AG10803 (cell line): Measurements from ENCODE around the gene EZR.

Source experiments
- DNase-seq: peaks from one replicate; pipeline ENCODE4 v3.0.0; 2010; ENCODE audit warnings: low read depth
- H3K4me3 ChIP-seq: 2 replicates; pipeline ENCODE4 v1.5.1; 2011; ENCODE audit warnings: mild to moderate bottlenecking, low read length, control low read depth
- TF ChIP-seq, protein P1 (sequence below): conservative IDR thresholded peaks from 2 replicates; pipeline ENCODE4 v1.5.1; 2011; ENCODE audit warnings: mild to moderate bottlenecking, low read length, control low read depth, inconsistent platforms

The EZR gene

DNA sequence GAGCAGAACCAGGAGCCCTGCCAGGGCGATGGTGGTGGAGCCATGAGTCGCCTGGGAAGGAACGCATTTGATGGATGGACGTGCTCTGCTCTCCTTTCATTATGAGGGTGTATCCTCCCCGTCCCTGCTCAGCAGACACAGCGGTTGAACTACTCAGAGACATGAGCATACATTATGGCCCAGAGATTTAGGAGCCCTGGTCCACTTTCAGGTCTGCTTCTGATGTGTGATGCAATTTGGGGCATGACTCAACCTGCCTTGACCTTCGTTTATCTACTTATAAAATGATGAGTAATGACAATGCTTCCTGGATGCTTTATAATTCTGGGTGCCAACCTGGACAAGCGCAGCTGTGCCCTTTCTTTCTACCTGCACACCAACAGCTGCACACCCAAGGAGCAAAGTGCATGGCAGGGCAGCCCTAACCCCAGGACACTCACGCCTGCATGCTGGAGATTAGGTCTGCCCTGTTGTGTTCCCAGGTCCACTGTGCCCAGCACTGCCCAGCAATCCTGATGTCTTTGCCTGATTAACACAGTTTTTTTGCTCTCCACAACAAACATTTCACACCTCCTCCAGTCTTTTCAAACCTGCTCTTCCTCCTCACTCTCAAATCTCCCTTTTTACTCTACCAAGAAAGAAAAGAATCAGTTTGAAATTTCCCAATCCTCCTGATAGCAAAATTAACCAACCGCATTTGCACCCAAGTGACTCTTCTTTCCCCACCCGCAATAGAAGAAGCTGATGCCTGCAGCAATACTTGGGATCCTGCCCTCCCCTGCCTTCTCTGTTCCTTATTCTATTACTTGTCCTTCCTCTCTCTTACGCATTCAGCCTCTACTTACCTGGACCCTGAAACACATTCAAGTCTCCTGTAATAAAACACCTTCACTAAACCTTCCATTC is 81.2 kb downstream of the EZR start:
- TF ChIP-seq, protein P1, sequence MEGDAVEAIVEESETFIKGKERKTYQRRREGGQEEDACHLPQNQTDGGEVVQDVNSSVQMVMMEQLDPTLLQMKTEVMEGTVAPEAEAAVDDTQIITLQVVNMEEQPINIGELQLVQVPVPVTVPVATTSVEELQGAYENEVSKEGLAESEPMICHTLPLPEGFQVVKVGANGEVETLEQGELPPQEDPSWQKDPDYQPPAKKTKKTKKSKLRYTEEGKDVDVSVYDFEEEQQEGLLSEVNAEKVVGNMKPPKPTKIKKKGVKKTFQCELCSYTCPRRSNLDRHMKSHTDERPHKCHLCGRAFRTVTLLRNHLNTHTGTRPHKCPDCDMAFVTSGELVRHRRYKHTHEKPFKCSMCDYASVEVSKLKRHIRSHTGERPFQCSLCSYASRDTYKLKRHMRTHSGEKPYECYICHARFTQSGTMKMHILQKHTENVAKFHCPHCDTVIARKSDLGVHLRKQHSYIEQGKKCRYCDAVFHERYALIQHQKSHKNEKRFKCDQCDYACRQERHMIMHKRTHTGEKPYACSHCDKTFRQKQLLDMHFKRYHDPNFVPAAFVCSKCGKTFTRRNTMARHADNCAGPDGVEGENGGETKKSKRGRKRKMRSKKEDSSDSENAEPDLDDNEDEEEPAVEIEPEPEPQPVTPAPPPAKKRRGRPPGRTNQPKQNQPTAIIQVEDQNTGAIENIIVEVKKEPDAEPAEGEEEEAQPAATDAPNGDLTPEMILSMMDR = no peak
- peak; percentile 43 for DNase-seq
- H3K4me3 ChIP-seq = no peak overlapping the region

DNA sequence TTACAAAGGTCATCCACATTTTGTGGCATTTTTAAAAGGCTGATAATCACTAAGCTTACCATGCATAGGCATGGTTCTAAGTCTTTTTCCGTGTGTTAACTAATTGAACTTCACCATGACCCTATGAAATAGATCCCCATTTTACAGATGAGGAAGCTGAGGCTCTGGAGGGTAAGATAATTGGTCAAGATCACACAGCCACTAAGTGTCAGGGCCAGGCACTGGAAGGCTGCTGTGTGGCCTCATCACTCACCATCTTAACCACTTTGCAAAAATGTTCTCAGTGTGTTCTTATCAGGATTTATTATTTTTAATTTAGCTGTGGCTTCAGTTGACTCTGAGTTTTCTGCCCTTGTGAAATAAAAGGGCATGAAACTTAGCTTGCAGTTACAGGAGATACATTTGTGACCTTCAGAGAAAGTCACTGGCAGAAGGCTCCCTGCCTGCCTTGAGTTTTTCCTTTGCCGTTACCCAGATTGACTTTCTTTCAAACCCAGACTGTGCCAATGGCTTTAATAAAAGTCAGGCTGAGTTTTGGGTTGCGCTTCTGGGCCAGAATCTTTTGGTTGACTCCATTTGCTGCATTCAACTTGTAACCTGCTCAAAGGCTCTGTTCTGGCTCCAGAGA is 82.0 kb downstream of the EZR start:
- no peak overlapping the region for H3K4me3 ChIP-seq
- TF ChIP-seq, protein P1 = no peak
- DNase-seq = no peak

DNA sequence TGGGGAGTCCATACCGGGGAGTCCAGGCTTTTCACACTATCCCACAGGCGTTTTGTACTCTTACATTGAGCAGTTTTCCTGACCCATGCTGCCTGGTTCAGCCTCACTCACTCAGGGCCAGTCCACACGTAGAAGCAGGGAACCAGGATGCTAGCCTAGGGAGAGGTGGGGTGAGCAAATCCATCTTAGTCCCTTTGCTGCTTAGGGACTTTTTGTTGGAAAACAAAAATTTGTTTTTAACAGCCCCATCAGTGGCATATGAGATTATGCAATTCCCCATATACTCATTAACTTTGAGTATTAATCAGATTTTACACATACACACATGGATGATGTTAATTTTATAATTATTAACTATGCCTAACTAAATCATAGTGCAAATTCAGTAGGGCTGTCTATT is 84.2 kb downstream of the EZR start:
- DNase-seq = no peak
- TF ChIP-seq, protein P1 = no peak
- H3K4me3 ChIP-seq = no peak overlapping the region

DNA sequence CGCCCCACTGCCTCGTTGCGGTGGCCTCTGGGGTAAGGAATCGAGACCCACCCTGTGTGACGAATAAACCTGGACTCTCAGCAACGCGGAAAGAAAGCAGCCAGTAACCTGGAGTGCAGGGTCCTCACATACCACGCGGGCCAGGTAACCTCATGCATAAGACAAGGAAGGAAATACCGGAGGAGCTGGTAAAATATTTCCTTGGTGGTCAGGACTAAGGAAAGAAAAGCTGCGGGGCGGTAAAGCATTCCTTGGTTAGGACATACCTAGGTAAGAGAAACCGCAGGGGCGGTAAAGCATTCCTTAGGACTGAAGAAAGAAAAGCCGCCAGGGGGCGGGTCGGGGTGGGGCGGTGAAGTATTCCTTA is 88.6 kb downstream of the EZR start:
- DNase-seq = no peak
- TF ChIP-seq, protein P1 = no peak
- no peak overlapping the region for H3K4me3 ChIP-seq

DNA sequence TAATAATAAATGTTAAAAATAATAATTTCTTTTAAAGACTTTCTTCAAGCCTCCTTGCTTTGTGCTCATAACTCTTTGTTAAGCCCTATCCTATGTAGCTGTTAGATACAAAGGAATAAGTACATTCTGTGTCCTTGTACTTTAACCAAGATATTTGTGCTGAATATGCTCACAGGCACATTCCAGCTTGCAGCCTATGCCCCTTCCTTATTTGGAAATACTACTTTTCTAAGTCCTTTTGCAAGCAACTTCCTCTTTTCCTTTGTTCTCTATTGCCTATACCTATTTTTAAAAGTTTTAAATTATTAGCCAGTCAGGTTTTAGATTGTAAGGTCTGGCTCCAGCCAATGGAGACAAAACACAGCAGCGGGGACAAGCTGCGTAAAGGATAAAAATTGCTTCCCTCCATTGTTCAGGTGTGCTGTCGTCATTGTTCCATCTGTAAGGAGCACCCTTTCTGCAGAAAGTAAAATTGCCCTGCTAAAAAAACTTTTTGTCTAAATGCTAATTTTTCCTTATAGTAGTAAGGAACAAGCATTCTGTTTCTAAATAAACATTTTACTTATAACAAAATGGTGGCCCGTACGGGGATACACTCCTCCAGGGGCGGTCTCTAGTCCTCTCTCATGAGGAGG is 89.1 kb downstream of the EZR start:
- DNase-seq = no peak
- no peak overlapping the region for H3K4me3 ChIP-seq
- TF ChIP-seq, protein P1 = no peak

DNA sequence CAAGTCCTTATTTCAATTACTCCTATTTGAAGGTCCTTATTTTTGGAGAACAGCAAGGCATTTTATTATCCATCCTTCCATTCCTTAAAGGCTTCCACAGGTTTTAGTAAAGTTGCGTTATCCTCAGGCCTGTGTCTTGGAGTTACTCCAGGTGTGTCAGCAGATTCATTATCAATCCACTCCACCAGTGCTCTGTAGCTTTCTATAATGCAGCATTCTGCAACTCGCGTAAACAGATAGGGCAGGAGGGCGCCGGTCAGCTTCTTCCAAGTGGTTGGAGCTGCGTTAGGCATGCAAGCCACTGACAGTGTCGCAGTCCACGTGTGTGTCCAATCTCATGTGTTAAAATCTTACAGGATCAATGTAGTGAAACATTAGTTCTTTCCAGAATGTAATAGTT is 93.5 kb downstream of the EZR start:
- no peak overlapping the region for H3K4me3 ChIP-seq
- no peak for DNase-seq
- TF ChIP-seq, protein P1 = no peak
